Peyer's patch (tissue), 4 donors: ENCODE data around the gene COL6A2. TPM values are rescaled to one million over a fixed set of nuclear protein-coding genes. Genes with fewer than 3 reads are reported as not detected.

Experiments used
- DNase-seq, 3 donors: peaks; one replicate each; pipeline ENCODE4 v3.0.0-alpha.2; 2017 to 2019
- H3K27ac ChIP-seq, 4 donors: fragments of 200-600 bp; sonication (generic); one replicate each; pipeline ENCODE4 v1.5.1; 2016 to 2019
- H3K27me3 ChIP-seq, 2 donors: fragments of 200-600 bp; sonication (generic); one replicate each; pipeline ENCODE4 v1.5.1; 2019
- H3K36me3 ChIP-seq, 3 donors: fragments of 200-600 bp; sonication (generic); one replicate each; pipeline ENCODE4 v1.5.1; 2016 to 2019
- H3K4me1 ChIP-seq, 4 donors: fragments of 200-600 bp; sonication (generic); one replicate each; pipeline ENCODE4 v1.5.1; 2016 to 2019
- H3K4me3 ChIP-seq, 4 donors: fragments of 200-600 bp; sonication (generic); 1 replicate in 3 of 4; 2 replicates in 1 of 4; pipeline ENCODE4 v1.5.1; 2016 to 2019; ENCODE audit warnings: mild to moderate bottlenecking in 1 of 4
- H3K9me3 ChIP-seq, 4 donors: fragments of 200-600 bp; sonication (generic); one replicate each; pipeline ENCODE4 v1.5.1; 2016 to 2019; ENCODE audit warnings: mild to moderate bottlenecking in 1 of 4
- CTCF ChIP-seq, 6 experiments: fragments of 450-650 bp in 4 of 6; fragments of 200-600 bp in 2 of 6; sonication (generic) in 1 of 6; IDR thresholded peaks; one replicate each; pipeline ENCODE4 v1.5.1; 2017 to 2019; ENCODE audit warnings: antibody characterized with exemption in 6 of 6, mild to moderate bottlenecking in 3 of 6, moderate library complexity in 1 of 6
- POLR2A ChIP-seq, 2 donors: fragments of 450-650 bp; IDR thresholded peaks; one replicate each; pipeline ENCODE4 v1.5.1; 2017; ENCODE audit warnings: antibody characterized with exemption in 2 of 2, mild to moderate bottlenecking in 2 of 2, moderate library complexity in 2 of 2
- total RNA-seq, 4 donors: library from RNA; depleted of rRNA; stranded (reverse); fragments of >200 nt; gene quantifications; one replicate each; pipeline ENCODE4 v1.1.0, GENCODE V29; 2016

The COL6A2 gene
- total RNA-seq, 4 donors from 2014 or later: 59.9 to 1,087 (median 166) TPM

DNA sequence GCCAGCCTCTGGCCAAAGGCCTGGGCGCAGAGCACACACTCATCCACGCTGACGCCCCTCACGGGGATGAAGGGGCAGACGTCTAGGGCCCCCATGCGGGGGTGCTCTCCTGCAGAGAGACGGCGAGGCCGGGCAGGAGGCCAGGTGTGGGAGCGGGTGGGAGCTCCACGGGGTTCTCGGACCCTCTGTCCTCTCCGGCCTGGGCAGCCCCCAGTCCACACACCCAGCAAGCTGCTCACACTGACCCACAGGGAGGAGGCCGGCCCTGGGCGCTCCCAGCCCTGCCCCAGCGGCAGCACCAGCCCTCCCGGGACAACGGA is 55.0 kb downstream of the COL6A2 start:
- no peak for DNase-seq
- no peak overlapping the region for H3K27ac ChIP-seq
- peaks cover 0 to 9% (median 0%) of the 10 kb centered on the region in 4 donors for H3K4me1 ChIP-seq
- TF ChIP-seq CTCF (IDR thresholded peaks at IDR 0.05) (no peak), POLR2A (IDR thresholded peaks at IDR 0.05) (no peak)
- no peaks in the 10 kb centered on the region for H3K9me3 ChIP-seq
- no peaks in the 10 kb centered on the region for H3K36me3 ChIP-seq
- H3K4me3 ChIP-seq: peak overlapping the region in 1 of 4 donors; percentile 28
- no peaks in the 10 kb centered on the region for H3K27me3 ChIP-seq

DNA sequence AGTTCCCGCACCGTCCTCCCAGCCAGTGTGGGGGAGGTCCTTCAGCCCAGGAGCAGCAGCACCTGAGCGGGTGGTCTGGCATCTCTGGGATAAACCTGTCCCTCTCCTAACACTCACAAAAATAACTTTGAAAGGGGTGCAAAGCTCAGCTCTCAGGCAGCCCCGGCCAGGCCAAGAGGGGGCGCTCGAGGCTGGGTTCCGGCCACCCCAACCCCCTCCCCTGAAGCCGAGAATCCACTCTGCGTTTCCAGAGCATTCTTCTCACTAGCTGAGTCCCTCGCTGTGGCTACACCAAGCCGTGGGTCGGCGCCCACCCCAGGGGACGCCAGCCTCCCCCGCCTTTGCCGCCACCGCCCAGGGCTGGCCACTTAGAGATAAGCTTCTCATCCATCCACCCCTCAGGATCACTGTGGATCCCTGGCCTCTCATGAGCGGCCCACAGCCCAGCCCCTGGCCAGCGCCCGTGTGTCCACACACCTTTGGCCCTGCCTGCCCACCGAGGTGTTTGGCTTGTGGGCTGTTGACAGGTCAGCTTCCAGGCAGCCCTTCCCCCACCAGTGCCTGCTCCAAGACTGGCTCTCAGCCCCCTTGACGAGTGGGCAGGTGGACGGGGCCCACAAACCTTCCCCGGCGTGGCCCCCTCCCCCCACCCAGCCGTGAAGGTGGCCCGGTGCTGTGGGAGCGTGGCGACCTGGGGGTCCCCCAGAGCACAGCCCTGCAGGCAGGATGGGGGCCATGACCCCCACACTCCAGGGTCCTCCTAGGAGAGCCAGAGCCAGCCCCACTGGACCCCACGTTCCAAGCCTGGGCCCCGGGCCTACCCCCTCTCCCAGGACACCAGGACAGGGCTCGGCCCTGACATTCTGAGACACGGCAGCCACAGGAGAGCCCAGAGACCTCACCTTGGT is 55.6 kb downstream of the COL6A2 start:
- H3K4me1 ChIP-seq: peaks cover 0 to 9% (median 0%) of the 10 kb centered on the region in 4 donors
- peak overlapping the region in 1 of 4 donors; percentile 28 for H3K4me3 ChIP-seq
- no peaks in the 10 kb centered on the region for H3K27me3 ChIP-seq
- peak in 2 of 3 donors; percentile 66 for DNase-seq
- no peak for TF ChIP-seq POLR2A (IDR thresholded peaks at IDR 0.05)
- peak in 5 of 6 experiments; percentile 38 to 63 (median 55) for TF ChIP-seq CTCF (IDR thresholded peaks at IDR 0.05)
- no peaks in the 10 kb centered on the region for H3K9me3 ChIP-seq
- no peak overlapping the region for H3K27ac ChIP-seq
- no peaks in the 10 kb centered on the region for H3K36me3 ChIP-seq

DNA sequence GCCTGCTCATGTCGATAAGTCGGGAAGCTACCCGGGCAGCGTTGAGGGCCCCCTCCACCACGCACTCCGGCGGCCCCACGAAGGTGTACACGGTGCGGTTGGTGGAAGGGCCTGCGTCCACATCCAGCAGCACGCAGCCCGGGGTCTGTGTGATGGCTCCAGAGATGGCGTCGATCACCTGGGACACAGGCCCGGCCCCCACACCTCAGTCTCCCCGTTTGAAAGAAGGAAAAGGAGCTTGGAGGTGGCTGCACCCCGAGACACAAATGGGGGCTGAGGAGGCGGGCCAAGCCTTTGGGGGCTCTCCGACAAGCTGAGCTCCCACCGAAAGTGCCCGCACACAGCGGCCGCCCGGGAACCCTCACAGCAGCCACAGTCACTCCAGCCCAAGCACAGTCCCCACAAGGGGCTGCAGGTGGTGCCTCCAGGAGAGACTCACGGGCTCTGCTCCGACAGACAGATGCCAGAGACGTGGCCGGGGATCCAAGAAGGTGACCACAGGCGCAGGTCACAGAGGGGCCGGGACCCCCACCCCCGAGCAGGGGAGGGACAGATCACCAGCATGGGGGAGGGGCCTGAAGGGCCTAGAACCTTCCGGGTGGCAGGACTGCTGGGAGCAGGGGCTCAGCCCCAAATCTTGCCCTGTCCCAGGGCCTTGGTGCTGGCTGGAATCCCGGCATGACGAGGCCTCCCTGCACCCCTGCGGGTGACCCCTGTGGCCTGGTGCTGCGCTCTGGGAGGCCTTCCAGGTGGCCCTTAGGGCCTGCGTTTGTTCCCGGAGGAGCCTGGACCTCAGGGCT is 56.4 kb downstream of the COL6A2 start:
- H3K36me3 ChIP-seq: no peaks in the 10 kb centered on the region
- no peak for TF ChIP-seq CTCF (IDR thresholded peaks at IDR 0.05)
- no peak for TF ChIP-seq POLR2A (IDR thresholded peaks at IDR 0.05)
- H3K27me3 ChIP-seq: no peaks in the 10 kb centered on the region
- H3K4me3 ChIP-seq: peak overlapping the region in 1 of 4 donors; percentile 28
- H3K27ac ChIP-seq: no peak overlapping the region
- peak in 2 of 3 donors; percentile 30 to 39 for DNase-seq
- peaks cover 0 to 9% (median 0%) of the 10 kb centered on the region in 4 donors for H3K4me1 ChIP-seq
- H3K9me3 ChIP-seq: no peaks in the 10 kb centered on the region

DNA sequence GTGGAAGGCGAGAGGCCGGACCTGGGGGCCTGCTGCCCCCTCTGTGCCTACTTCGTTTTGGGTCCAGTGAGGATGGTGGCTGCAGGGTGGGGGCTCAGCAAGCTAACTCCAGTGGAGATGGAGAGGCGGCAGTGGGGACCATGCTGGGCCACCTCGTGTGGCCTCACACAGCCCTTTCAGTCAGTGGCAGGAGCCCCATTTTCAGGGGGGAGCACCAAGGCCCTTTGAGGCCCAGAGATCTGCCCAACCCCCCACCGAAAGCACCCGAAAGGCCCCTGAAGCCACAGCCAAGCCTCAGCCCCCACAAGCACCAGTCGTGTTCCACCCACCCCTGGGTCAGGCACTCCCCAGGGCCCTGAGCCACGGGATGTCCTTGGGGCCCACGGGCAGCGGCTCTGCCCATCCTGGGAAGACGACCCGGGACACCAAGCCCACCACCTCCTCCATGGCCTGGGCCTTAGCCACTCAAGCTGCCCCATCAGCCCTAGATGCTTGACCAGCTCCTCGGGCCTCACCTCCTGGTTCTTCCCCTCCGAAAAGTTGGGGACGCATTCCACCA is 57.1 kb downstream of the COL6A2 start:
- peaks cover 0 to 9% (median 0%) of the 10 kb centered on the region in 4 donors for H3K4me1 ChIP-seq
- peak overlapping the region in 1 of 4 donors; percentile 11 for H3K4me3 ChIP-seq
- no peaks in the 10 kb centered on the region for H3K9me3 ChIP-seq
- peak in 2 of 3 donors; percentile 38 to 39 for DNase-seq
- H3K27me3 ChIP-seq: no peaks in the 10 kb centered on the region
- no peak overlapping the region for H3K27ac ChIP-seq
- TF ChIP-seq CTCF (IDR thresholded peaks at IDR 0.05) (no peak), POLR2A (IDR thresholded peaks at IDR 0.05) (no peak)
- no peaks in the 10 kb centered on the region for H3K36me3 ChIP-seq

DNA sequence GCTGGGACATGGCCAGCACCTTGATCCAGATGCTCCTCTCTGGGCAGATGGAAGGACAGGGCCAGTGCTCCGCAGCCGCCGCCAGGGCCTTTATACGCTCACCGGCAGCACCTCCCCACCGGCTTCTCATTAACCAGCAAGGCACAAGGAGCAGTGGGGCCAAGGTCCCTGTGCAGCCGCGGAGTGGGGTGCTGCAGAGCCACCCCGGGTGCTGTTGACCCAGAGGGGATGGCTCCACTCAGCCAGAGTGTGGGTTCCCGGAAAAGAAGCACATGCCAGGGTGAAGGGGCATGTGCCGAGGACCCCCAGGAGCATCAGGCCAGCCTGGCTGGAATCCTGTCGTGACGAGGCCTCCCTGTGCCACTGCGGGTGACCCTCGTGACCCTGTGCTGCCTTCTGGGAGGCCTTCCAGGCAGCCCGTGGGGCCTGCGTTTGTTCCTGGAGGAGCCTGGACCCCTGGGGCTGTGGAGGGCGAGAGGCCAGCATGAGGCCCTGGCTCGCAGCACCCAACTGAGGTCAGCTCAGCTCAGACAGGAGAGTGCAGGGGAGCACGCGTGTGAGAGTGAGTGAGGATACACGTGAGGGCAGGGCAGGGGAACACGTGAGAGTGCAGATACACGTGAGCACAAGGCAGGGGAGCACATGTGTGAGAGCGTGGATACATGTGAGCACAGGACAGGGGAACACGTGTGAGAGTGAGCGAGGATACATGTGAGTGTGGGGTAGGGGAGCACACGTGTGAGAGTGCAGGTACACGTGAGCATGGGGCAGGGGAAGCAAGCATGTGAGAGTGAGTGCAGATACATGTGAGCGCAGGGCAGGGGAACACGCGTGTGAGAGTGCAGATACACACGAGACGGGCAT is 57.8 kb downstream of the COL6A2 start, which contains the start of gene FTCD:
TSS of gene FTCD (minus strand) at position 66 of the 864 bp plus-strand sequence. CDS start at position 10, 56 bp downstream.
- Histone ChIP-seq H3K36me3 (no peaks in the 10 kb centered on the region), H3K9me3 (no peaks in the 10 kb centered on the region), H3K4me1 (peaks cover 0 to 9% (median 0%) of the 10 kb centered on the region in 4 donors), H3K27me3 (no peaks in the 10 kb centered on the region), H3K27ac (no peak within 1 kb of the TSS), H3K4me3 (peak within 1 kb of the TSS in 1 of 4 donors; percentile 11)
- peak in 2 of 3 donors; percentile 28 to 39 for DNase-seq
- no peak for TF ChIP-seq CTCF (IDR thresholded peaks at IDR 0.05)
- TF ChIP-seq POLR2A (IDR thresholded peaks at IDR 0.05): no peak
